SJSA1 (cell line): ENCODE results near the gene TMEM30A. TPM values are rescaled to one million over a fixed set of nuclear protein-coding genes. Genes with fewer than 3 reads are reported as not detected.

Experiments
- DNase-seq, 2 experiments: peaks; one replicate each; pipeline ENCODE4 v3.0.0-alpha.2; 2015 to 2020; ENCODE audit warnings: low spot score in 2 of 2, low read depth in 1 of 2
- H3K27ac ChIP-seq: fragments of 250-450 bp; sonication (Bioruptor Pico); 2 replicates; pipeline ENCODE4 v1.5.1; 2020; ENCODE audit warnings: mild to moderate bottlenecking, moderate library complexity
- H3K27me3 ChIP-seq: fragments of 250-450 bp; sonication (Bioruptor Pico); replicated peaks from 2 replicates; pipeline ENCODE4 v1.5.1; 2020; ENCODE audit warnings: mild to moderate bottlenecking, moderate library complexity
- H3K36me3 ChIP-seq: fragments of 250-450 bp; sonication (Bioruptor Pico); 2 replicates; pipeline ENCODE4 v1.5.1; 2020; ENCODE audit warnings: mild to moderate bottlenecking
- H3K4me1 ChIP-seq: fragments of 250-450 bp; sonication (Bioruptor Pico); replicated peaks from 2 replicates; pipeline ENCODE4 v1.6.1; 2021; ENCODE audit warnings: mild to moderate bottlenecking
- H3K4me3 ChIP-seq: fragments of 250-450 bp; sonication (Bioruptor Pico); 2 replicates; pipeline ENCODE4 v1.5.1; 2020; ENCODE audit warnings: mild to moderate bottlenecking
- H3K9me3 ChIP-seq: fragments of 250-450 bp; sonication (Bioruptor Pico); replicated peaks from 2 replicates; pipeline ENCODE4 v1.5.1; 2020; ENCODE audit warnings: mild to moderate bottlenecking
- total RNA-seq: library from RNA; depleted of rRNA; stranded (reverse); fragments of >200 nt; shearing (Covaris generic); gene quantifications from 2 replicates; pipeline ENCODE4 v1.2.3, GENCODE V29; 2014

Gene TMEM30A
- total RNA-seq, 1 experiment from 2014 or later, result 253 TPM

DNA sequence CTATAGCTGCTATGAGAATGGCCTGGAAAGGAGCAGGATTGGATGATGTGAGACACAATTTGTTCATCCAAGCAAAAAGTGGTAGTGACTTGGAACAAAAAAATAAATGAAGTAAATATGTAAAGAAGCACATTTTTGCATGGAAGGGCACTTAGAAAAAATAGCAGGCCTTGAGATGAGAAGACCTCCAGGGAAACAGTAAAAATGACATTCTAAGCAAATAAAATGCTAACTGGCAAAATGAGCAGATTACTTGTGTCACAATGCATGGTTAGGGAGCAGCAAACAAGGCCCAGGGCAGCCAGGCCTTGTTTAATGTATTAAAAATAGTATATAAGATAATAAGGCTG, 21.2 kb downstream of the TMEM30A start:
- H3K27me3 ChIP-seq, result no peaks in the 10 kb centered on the region
- peaks cover 9% of the 10 kb centered on the region for H3K4me1 ChIP-seq
- peaks cover 64% of the 10 kb centered on the region for H3K36me3 ChIP-seq
- DNase-seq, result no peak
- H3K4me3 ChIP-seq, result no peak overlapping the region
- H3K9me3 ChIP-seq, result no peaks in the 10 kb centered on the region
- H3K27ac ChIP-seq, result no peak overlapping the region

GRCh38 chr6:75262716-75263400, 21.7 kb downstream of the TMEM30A start:
- H3K27ac ChIP-seq, result no peak overlapping the region

DNA sequence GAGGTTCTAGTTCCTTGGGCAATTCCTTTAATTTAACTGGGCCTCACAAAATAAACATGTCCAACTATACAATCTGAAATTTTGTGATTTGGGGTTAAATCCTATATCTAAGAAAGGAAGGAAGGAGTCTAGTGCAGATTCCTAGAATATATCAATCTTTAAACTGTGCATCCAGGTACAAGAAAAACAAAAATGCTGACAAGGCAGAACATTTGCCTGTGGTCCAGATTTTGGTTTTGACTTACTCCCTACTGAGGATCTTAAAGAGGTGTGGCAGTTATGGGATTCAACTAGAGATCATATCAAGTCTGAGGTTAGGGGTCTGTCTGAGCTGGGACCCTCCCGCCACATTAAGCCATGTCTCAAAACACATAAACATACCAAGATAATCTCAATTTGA, 23.3 kb downstream of the TMEM30A start:
- peaks cover 8% of the 10 kb centered on the region for H3K4me1 ChIP-seq
- no peaks in the 10 kb centered on the region for H3K9me3 ChIP-seq
- H3K27me3 ChIP-seq, result no peaks in the 10 kb centered on the region
- H3K27ac ChIP-seq, result no peak overlapping the region
- peaks cover 82% of the 10 kb centered on the region for H3K36me3 ChIP-seq
- no peak overlapping the region for H3K4me3 ChIP-seq
- DNase-seq, result no peak

More at GRCh38 chr6:75262716-75263400, 21.7 kb downstream of the TMEM30A start:
- no peaks in the 10 kb centered on the region for H3K27me3 ChIP-seq
- H3K9me3 ChIP-seq, result no peaks in the 10 kb centered on the region
- H3K4me1 ChIP-seq, result peaks cover 4% of the 10 kb centered on the region; the same call in 1 of the 2 replicates
- H3K4me3 ChIP-seq, result no peak overlapping the region
- DNase-seq, result no peak
- peaks cover 69% of the 10 kb centered on the region for H3K36me3 ChIP-seq

GRCh38 chr6:75257343-75258087, 27.1 kb downstream of the TMEM30A start:
- Histone ChIP-seq H3K36me3 (peaks cover 80% of the 10 kb centered on the region), H3K4me1 (peaks cover 9% of the 10 kb centered on the region), H3K9me3 (no peaks in the 10 kb centered on the region), H3K4me3 (no peak overlapping the region), H3K27me3 (no peaks in the 10 kb centered on the region), H3K27ac (no peak overlapping the region)
- no peak for DNase-seq

DNA sequence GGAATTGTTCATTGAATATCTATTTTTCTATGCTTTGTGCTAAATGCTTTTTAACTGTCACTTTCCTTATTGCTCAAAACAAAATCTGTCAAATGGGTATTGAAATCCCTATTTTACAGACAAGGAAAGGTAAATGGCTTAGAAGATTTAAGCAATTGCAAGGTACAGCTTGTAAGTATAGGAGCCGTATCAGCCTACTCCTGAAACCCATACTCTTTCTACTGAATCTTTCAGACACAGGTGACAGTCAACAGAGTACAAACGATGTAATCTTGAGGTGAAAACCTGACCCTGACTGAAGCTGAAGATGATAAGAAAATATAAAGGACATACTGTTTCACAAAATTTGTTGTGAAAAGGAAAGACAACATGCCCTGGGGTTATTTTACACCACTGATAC, 34.0 kb downstream of the TMEM30A start:
- Histone ChIP-seq H3K9me3 (no peaks in the 10 kb centered on the region), H3K4me1 (no peaks in the 10 kb centered on the region), H3K36me3 (peaks cover 15% of the 10 kb centered on the region), H3K4me3 (no peak overlapping the region), H3K27me3 (0 out of 2 replicates have a peak, but pooled peaks cover 5% of the 10 kb centered on the region), H3K27ac (no peak overlapping the region)
- DNase-seq, result no peak

DNA sequence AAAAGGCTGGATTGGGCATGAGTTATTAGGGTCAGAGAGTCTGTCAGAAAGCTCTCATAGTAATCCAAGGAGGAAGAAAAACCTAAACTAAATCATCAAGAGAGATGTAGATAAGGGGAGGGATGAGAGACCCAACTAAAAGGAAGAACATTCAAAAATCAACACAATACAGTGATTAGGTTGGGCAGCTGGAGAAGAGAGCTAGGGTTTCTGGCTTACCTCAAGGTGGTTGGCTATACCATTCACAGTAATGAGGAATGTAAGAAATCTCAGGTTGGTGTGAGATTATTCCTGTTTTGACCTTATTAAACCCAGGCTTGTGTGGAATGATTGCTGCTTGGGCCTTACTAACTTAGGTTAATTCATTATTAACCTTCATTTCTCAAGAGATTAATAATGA, 34.8 kb downstream of the TMEM30A start:
- no peak overlapping the region for H3K27ac ChIP-seq
- no peak for DNase-seq
- peaks cover 8% of the 10 kb centered on the region for H3K36me3 ChIP-seq
- H3K4me1 ChIP-seq, result no peaks in the 10 kb centered on the region; the same call in 1 of the 2 replicates
- H3K27me3 ChIP-seq, result 0 out of 2 replicates have a peak, but pooled peaks cover 5% of the 10 kb centered on the region
- no peaks in the 10 kb centered on the region for H3K9me3 ChIP-seq
- no peak overlapping the region for H3K4me3 ChIP-seq

DNA sequence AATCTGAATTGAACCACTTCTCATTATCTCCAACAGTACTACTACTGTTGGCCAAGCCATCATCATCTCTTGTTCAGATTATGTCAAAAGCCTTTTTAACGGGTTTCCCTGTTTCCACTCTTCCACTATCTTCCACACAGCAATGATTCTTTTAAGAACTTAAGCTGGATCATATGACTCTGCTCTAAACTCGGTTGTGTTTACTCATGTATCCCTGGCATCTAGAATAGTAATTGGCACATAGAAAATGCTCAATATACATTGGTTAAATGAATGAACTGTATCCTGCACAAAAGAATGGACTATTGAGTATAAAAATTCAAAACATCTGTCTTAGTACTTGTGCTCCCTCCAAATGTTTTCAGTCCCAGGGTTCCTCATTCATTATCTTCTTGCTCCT, 38.2 kb downstream of the TMEM30A start:
- Histone ChIP-seq H3K27me3 (0 out of 2 replicates have a peak, but pooled peaks cover 5% of the 10 kb centered on the region), H3K4me1 (peaks cover 8% of the 10 kb centered on the region), H3K4me3 (no peak overlapping the region), H3K27ac (no peak overlapping the region), H3K9me3 (no peaks in the 10 kb centered on the region), H3K36me3 (peaks cover 3% of the 10 kb centered on the region; the same call in 1 of the 2 replicates)
- DNase-seq, result no peak

GRCh38 chr6:75244063-75244584, 40.5 kb downstream of the TMEM30A start:
- Histone ChIP-seq H3K27me3 (0 out of 2 replicates have a peak, but pooled peaks cover 5% of the 10 kb centered on the region), H3K4me3 (peak overlapping the region; percentile 60), H3K36me3 (peaks cover 25% of the 10 kb centered on the region), H3K4me1 (peaks cover 8% of the 10 kb centered on the region), H3K9me3 (no peaks in the 10 kb centered on the region), H3K27ac (peak overlapping the region; percentile 80)
- DNase-seq, result no peak

GRCh38 chr6:75243333-75244062, 41.1 kb downstream of the TMEM30A start, which contains the start of gene COX7A2:
Gene COX7A2 (minus strand): TSS chr6:75243801. CDS start chr6:75243734, 67 bp downstream.
- peak; percentile 93 for DNase-seq
- Histone ChIP-seq H3K27me3 (0 out of 2 replicates have a peak, but pooled peaks cover 5% of the 10 kb centered on the region), H3K27ac (peak within 1 kb of the TSS; percentile 80), H3K36me3 (peaks cover 30% of the 10 kb centered on the region), H3K4me3 (peak within 1 kb of the TSS; percentile 60), H3K4me1 (peaks cover 8% of the 10 kb centered on the region), H3K9me3 (no peaks in the 10 kb centered on the region)

DNA sequence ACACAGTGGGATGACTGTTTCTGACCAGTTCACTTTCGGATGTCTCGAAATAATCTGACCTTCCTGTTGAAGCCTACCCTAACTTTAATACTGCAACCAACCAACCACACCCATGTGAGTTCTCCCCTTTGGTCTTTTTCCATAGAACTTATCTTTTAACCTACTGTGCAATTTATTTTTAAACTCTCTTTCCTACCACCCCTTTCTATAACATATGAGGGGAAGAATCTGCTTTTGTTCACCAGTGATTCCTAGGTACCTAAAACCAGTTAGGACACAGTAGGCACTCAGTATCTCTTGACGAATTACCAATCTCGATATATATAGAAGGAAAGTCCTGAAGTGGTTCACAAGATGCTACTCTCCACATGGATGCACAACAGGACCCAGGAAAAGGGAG, 48.0 kb downstream of the TMEM30A start:
- Histone ChIP-seq H3K27me3 (no peaks in the 10 kb centered on the region), H3K36me3 (peaks cover 54% of the 10 kb centered on the region), H3K27ac (no peak overlapping the region), H3K4me3 (no peak overlapping the region), H3K9me3 (no peaks in the 10 kb centered on the region), H3K4me1 (no peaks in the 10 kb centered on the region)
- DNase-seq, result no peak

DNA sequence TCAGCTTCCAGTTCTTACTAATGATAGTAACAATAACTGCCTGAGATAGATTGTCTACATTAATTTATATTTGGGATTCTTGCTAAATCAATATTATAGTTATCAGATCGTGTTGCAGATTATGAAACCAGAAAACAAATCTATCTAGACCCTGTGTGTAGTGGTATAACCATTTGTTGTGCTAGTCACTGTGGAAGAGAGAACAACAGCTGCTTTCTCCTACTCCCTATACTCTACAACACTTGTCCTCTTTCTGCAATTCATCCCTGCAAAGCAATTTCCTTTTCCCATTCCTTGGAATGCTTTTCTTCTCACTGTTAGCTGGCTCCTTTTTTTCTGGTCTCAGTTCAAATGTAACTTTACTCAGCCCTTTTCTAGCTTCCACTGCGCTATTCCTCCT, 49.3 kb downstream of the TMEM30A start:
- Histone ChIP-seq H3K36me3 (peaks cover 41% of the 10 kb centered on the region), H3K4me3 (no peak overlapping the region), H3K27ac (no peak overlapping the region), H3K9me3 (no peaks in the 10 kb centered on the region), H3K27me3 (no peaks in the 10 kb centered on the region), H3K4me1 (peaks cover 5% of the 10 kb centered on the region; the same call in 1 of the 2 replicates)
- DNase-seq, result no peak

GRCh38 chr6:75234126-75234865, 50.3 kb downstream of the TMEM30A start:
- DNase-seq, result no peak
- Histone ChIP-seq H3K27ac (no peak overlapping the region), H3K27me3 (no peaks in the 10 kb centered on the region), H3K36me3 (peaks cover 32% of the 10 kb centered on the region), H3K4me3 (no peak overlapping the region), H3K4me1 (peaks cover 6% of the 10 kb centered on the region; the same call in 1 of the 2 replicates), H3K9me3 (no peaks in the 10 kb centered on the region)

- no peak overlapping the region for H3K27ac ChIP-seq
- H3K4me1 ChIP-seq, result peaks cover 6% of the 10 kb centered on the region; the same call in 1 of the 2 replicates
- DNase-seq, result no peak
- H3K27me3 ChIP-seq, result no peaks in the 10 kb centered on the region
- no peak overlapping the region for H3K4me3 ChIP-seq
- H3K9me3 ChIP-seq, result no peaks in the 10 kb centered on the region
- H3K36me3 ChIP-seq, result peaks cover 23% of the 10 kb centered on the region
Observed at GRCh38 chr6:75233092-75233615, 51.4 kb downstream of the TMEM30A start.
